ENCODE data around the gene TSHZ3. TPM values are rescaled to one million over a fixed set of nuclear protein-coding genes. Genes with fewer than 3 reads are reported as not detected.

TSHZ3 gene
- total RNA-seq, 1 experiment from 2014 or later = not detected

DNA sequence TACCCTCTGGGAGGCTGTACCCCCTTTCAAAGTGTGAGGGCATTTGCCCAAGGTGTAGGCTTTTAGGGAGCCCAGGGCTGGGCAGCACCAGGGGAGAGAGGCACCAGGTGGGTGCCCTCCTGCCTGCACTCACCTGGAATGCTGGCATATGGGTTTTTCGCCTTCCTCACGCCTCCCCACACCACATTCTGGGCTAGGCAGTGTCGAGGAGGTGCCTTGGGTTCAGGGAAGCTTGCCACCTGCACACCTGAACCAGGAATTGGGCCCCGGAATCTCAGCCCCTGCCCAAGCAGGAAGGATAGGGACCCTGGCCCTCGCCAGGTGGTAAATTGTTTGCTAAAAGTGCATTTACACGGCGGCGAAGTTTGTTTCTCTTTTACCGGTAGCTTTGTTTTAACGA lies 5.1 kb upstream of the TSHZ3 start:
- DNase-seq (ENCODE audit: low spot score) = no peak

DNA sequence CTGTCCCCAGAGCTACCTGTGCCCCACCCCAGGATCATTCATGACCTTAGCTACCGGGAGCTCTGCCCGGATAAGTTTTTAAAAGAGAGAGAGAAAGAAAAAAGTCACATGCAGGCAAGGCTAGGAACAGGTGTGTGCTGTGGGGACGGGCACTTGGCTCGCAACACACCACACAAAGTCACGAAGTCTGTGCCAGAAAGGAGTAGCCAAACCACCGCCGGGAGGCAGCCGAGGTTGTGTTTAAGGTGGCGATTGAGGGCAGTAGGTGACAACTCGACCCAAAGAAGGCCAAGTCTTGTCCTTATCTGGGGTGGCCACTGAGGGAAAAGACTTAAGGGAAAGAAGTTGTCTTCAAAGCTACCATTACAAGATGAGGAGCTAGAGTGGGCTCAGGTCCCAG lies 4.6 kb upstream of the TSHZ3 start:
- peak; percentile 22 for DNase-seq (ENCODE audit: low spot score)

DNA sequence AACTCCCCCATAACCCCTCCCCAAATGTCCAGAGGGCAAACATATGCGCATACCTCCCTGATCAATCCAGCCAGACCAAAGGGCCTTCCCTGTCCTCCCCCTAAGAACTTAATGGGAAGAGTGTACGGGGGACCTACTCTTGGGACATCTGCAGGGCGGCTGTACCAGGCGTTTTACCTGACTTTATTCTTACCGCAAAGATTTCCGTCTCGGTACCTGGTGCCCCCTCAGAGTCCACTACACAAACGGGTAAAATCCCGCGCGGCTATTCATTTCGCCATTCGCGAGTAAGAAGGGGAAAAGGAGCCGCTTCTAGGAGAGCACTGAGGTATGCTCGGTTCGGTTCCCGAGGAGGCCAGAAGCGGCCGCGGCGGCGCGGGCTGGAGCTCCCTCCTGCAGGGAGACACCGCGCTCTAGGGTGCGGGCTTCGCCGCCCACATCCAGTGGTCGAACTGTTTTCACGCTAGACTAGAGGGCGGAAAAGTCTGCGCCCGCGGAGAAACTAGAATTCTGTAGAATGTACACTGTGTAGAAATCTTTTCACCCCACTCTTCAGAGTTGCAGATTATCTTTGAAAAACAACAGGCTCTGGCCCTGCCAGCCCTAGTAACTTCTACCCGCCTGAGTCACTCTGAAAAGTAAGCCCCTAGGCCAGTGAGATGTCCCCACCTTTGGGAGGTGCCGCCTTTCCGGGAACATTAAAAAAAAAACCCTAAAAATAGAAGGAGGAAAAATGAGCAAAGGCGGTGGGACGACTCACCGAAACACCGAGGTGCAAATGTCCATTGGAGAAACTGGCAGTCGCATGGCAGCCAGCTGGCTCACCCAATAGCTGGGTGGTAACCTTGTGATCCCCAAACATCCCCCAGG lies 3.8 kb upstream of the TSHZ3 start:
- DNase-seq (ENCODE audit: low spot score) = no peak

DNA sequence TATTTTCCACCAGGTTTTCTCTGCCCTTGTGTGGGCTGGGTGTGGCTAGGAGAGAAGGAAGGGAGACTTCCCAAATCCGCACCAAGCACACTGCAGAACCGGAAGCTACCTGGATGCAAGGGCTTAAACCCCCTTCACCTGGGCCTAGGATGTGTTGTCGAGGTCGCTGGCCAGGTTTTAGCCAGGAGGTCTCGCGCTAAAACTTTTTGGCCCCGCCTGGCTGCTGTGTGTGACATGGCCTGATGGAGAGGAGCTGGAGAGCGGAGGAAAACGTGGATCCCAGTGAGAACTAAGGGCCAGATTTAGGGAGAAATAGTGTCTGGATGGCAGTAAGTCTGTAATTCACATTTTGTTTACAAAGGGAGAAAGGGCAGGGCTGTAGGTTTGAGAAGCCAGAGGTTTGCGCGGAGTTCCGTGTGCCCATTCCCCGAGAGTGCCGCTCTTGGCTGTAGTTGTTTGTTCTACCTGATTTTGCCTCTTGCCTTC lies 3.1 kb upstream of the TSHZ3 start:
- DNase-seq (ENCODE audit: low spot score) = no peak

DNA sequence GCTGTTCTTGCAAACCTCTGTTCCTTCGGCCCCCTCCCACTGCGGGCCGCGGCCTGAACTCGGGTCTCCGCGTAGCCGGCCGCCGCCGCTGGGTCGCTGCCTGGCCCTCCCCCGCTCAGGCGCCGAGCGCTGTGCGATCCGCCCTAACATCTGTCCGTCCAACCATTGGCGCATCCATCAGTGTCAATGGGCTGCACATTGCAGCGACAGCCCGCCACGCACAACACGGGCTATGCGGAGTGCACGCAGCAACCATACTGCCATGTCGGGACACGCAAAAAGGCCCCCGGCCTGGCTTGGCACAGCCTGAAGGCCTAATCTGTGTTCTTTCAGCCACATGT lies 2.6 kb upstream of the TSHZ3 start:
- no peak for DNase-seq (ENCODE audit: low spot score)

DNA sequence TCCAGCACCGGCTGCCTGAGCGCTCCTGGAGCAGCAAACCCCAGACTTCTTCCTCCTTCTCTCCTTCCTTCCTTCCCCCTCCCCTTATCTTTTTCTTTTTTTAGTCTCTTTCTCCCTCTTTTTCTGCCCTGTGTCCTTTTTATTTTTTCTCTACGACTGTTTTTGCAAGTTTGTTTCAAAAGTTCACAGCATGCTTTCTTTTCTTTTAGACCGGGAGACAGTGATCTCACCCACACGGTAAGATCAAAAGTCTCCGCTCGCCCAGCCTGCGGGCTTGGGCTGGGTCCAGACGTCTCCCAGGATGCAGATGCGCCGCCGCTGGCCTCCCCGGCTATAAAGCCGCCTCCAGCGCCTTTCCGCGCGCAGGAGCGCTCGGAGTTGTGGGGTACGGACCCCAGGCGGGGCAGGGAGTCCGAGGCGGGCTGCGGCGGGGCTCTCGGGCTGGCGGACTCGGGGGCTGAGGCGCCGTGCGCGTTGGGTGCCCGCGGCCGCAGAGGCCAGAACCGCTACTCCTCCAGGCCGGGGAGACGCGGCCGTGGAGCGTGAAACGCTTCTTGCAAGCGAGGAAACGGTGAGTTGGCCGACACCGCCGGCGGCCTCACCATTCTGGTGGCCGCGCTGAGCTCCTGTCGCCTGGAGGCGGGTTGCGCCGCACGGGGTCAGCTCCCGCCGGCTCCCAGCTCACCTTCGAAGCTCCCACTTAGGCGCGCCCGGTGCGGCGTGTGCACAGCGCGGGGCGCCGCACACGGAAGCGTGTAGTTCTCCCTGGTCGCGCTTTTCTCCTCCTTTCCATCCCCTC lies 2.0 kb upstream of the TSHZ3 start:
- no peak for DNase-seq (ENCODE audit: low spot score)

- DNase-seq (ENCODE audit: low spot score) = no peak
Measured at GRCh38 chr19:31350693-31351055, 1.4 kb upstream of the TSHZ3 start.

GRCh38 chr19:31350033-31350692 lies 927 bp upstream of the TSHZ3 start:
- no peak for DNase-seq (ENCODE audit: low spot score)

- DNase-seq (ENCODE audit: low spot score) = no peak
Measured at GRCh38 chr19:31348481-31349159, 616 bp downstream of the TSHZ3 start.

- DNase-seq (ENCODE audit: low spot score) = no peak
Measured at GRCh38 chr19:31347828-31348392, 1.3 kb downstream of the TSHZ3 start.

- DNase-seq (ENCODE audit: low spot score) = no peak
Measured at GRCh38 chr19:31347354-31347753, 1.9 kb downstream of the TSHZ3 start.

DNA sequence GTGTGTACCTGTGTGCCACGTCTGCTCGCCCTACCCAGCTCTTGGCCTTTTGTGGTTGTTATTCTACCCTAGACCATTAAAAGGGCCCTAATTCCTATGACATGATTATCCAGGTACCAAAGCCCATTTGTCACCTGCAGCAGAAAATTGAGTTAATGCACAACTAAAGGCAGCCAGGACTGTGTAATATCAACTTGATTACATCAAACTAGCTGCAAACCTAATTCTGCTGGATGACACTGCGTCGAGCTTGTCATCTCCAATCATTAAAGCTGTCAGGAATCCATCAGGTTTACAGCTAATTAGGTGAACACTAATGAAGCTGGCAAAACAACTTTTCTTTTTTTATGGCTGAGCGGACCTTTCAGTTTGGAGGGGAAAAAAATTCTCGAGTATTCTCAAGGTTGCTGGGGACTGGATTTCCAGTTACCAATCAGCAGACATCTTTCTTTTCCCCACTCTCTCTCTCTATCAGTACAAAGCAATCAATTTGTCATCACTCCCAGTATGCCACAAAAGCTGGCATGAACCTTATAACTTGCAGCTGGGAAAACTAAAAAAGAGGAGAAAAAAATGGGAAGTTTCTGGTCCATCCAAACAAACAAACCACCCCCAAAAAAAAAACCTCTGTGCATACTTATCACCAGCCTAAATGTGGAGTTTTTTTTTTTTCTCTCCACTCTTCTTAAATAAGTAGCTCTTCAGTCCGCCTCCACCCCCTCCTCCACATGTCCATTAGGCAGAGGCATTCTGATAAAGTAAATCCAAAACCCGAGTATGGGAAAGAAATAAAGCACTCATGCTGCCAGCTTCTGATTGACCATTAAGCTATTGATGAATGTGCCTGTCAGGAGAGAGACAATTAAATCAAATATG lies 2.8 kb downstream of the TSHZ3 start:
- DNase-seq (ENCODE audit: low spot score) = no peak

DNA sequence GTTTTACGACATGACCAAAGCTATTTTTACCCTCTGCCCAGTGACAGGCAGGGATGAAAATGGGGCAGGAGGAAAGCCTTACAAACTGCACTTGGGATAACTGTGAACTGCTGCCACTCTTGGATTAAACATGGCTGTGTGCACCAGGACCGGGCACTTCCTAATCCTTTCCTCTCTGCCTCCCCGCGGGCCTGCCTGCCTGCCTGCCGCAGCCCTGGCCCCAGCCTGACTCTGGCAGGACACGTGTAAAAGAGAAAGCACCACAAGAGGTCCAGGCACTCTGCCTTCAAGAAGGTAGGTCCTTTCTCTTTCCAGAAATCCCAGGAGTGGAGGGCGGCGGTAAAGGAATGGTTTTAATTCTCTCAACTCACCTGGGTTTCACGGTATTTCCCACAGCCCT lies 4.8 kb downstream of the TSHZ3 start:
- DNase-seq (ENCODE audit: low spot score) = no peak

DNA sequence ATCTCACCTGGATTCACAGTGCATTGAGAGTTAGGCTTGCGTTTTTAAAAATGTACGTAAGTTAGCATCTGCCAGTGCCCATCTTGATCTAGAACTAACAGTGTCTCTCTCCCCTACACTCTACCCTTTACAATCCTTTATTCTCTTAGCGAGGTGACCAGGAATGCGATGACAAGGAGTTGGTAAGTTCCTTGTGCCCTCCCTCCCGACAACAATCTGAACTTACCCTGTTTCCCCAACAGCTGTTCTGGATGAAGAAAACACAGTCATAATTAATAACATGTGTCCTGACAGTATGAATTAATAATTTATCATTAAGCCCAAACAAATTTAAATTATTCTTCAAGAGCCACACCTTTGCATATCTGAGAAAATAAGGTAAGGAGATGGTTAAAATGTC lies 6.3 kb downstream of the TSHZ3 start:
- no peak for DNase-seq (ENCODE audit: low spot score)

DNA sequence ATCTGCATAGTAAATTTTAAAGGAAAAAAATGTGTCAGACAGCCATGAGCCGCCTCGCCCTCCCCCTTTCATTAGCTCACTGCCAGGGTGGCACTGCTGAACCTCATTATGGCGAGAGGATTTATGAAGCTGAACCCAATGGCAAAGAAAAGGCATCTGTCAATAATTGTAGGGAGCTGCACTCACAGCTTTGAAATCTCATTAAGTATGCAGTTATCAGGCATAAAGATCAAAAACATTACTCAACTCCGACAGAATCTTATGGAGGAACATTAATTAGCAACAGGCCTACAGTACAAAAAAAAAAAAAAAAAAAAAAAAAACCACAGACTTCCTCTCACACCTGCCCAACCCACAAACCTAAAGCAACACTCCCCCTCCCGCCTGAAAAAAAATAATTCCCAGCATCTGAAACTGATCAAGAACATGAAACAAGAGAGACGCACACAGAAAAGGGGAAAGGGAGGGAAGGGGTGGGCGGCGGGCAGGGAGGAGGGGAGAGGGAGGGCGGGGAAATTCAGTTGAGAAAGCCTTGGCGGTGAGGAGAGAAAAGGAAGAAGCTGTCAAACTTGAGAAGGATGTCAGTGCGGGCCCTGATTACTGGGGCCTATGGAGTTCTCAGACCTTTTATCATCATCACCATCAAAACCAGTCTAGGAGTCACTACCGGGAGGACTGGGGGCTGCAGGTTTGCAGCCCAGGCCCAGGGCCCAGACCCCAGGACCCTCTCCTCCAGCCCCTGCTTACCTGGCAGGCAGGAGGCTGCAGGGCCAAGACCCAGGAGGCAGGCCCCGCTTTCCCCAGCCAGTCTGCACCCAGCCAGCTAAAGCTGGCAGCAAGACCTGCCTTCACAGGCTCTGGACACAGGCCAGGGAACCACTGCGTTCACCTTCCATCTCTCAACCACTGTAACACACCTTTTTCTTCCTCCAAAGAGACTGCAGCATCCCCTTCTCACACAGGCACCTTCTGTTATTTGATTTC lies 8.9 kb downstream of the TSHZ3 start:
- DNase-seq (ENCODE audit: low spot score) = peak; percentile 49

DNA sequence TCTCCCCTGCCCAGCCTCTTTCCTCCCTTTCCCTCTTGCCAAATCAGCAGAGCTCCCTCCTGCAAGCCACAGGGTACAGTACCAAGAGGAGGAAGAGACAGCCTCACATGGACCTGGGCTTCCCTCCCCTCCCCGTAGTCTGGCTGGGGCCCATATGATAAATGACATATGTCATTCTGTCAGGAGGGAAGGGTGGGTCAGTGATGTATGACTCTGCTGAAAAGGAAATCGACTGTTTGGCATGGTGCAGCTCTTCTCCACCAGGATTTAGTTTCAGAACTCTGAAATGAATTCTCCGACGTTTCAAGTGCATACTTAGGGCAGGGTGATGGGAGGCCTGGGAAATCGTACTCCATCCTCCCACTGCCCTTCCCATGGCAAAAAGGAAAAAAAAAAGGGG lies 9.8 kb downstream of the TSHZ3 start:
- peak; percentile 19 for DNase-seq (ENCODE audit: low spot score)

- peak; percentile 21 for DNase-seq (ENCODE audit: low spot score)
Measured at GRCh38 chr19:31338069-31338776, 11.0 kb downstream of the TSHZ3 start.

Measured in HT-29 (cell line).